SH-SY5Y (cell line): ENCODE data around the gene SDHA.

Experiments used
- GATA2 ChIP-seq: IDR thresholded peaks from 2 replicates; pipeline ENCODE4 v1.6.1; 2011; ENCODE audit warnings: mild to moderate bottlenecking, low read depth, low read length
- GATA3 ChIP-seq: IDR thresholded peaks from 2 replicates; pipeline ENCODE4 v1.6.1; 2011; ENCODE audit warnings: low read depth, mild to moderate bottlenecking, low read length, moderate library complexity

GRCh38 chr5:278646-279045 lies 60.5 kb downstream of the SDHA start:
- TF ChIP-seq GATA3 (no peak), GATA2 (no peak)
